ENCODE measurements around the gene MPZL2. TPM values are rescaled to one million over a fixed set of nuclear protein-coding genes. Genes with fewer than 3 reads are reported as not detected.

The MPZL2 gene
- total RNA-seq, 1 donor from 2014 or later, result 0.95 TPM

DNA sequence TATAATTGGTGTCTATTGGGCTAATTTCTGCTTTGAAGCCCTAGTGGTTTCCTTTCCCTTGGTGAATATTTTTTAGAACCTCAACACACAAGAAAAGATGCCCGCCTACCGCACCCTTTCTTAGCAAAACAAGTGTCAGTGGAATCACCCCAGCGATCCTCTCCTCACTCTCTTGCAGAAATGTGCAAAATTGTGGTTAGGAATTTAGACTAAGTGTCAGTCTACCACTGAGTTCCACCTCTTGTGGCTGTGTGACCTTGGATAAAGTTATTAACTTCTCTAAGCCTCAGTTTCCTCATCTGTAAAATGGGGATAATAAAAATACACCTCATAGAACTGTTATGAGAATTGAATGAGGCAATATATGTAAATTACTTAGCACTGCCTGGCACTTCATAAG is 34.0 kb downstream of the MPZL2 start:
- no peak overlapping the region for H3K4me2 ChIP-seq (ENCODE audit: low read length)
- H3K27ac ChIP-seq (ENCODE audit: low read depth, low read length), result no peak overlapping the region
- no peak overlapping the region for H3K4me3 Mint-ChIP-seq (ENCODE audit: unreplicated experiment)
- no peak overlapping the region for H3K4me3 ChIP-seq (ENCODE audit: insufficient read depth, low read depth, low read length)
- no peak for FAIRE-seq
- peaks cover 3% of the 10 kb centered on the region for H3K36me3 Mint-ChIP-seq (ENCODE audit: low read depth, unreplicated experiment)
- no peaks in the 10 kb centered on the region for H3K27me3 ChIP-seq (ENCODE audit: insufficient read depth, low read length)
- H2AFZ ChIP-seq (ENCODE audit: low read depth, low read length), result no peak overlapping the region
- H3K27ac Mint-ChIP-seq (ENCODE audit: unreplicated experiment), result no peak overlapping the region
- no peak overlapping the region for H3K9ac ChIP-seq (ENCODE audit: low read length)
- no peak for DNase-seq (ENCODE audit: low read depth)
- peaks cover 3% of the 10 kb centered on the region for H3K27me3 Mint-ChIP-seq (ENCODE audit: low read depth, unreplicated experiment)
- H3K9me3 ChIP-seq (ENCODE audit: insufficient read depth, low read depth, low read length), result no peaks in the 10 kb centered on the region
- no peaks in the 10 kb centered on the region for H3K4me1 ChIP-seq (ENCODE audit: insufficient read depth, low read length)
- H3K36me3 ChIP-seq (ENCODE audit: insufficient read depth, low read length), result no peaks in the 10 kb centered on the region
- no peaks in the 10 kb centered on the region for H3K9me3 Mint-ChIP-seq (ENCODE audit: unreplicated experiment)
- H3K79me2 ChIP-seq (ENCODE audit: insufficient read depth, low read length), result no peaks in the 10 kb centered on the region
- H3K4me1 Mint-ChIP-seq (ENCODE audit: low read depth, unreplicated experiment), result no peaks in the 10 kb centered on the region
- no peak for TF ChIP-seq EZH2 (IDR thresholded peaks at IDR 0.05; ENCODE audit: insufficient read depth, low read length)
- TF ChIP-seq, protein P1, sequence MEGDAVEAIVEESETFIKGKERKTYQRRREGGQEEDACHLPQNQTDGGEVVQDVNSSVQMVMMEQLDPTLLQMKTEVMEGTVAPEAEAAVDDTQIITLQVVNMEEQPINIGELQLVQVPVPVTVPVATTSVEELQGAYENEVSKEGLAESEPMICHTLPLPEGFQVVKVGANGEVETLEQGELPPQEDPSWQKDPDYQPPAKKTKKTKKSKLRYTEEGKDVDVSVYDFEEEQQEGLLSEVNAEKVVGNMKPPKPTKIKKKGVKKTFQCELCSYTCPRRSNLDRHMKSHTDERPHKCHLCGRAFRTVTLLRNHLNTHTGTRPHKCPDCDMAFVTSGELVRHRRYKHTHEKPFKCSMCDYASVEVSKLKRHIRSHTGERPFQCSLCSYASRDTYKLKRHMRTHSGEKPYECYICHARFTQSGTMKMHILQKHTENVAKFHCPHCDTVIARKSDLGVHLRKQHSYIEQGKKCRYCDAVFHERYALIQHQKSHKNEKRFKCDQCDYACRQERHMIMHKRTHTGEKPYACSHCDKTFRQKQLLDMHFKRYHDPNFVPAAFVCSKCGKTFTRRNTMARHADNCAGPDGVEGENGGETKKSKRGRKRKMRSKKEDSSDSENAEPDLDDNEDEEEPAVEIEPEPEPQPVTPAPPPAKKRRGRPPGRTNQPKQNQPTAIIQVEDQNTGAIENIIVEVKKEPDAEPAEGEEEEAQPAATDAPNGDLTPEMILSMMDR (IDR thresholded peaks at IDR 0.05; ENCODE audit: insufficient read depth, low read depth, low read length), result no peak
- no peaks in the 10 kb centered on the region for H4K20me1 ChIP-seq (ENCODE audit: insufficient read depth, low read length)

- no peaks in the 10 kb centered on the region for H3K9me3 ChIP-seq (ENCODE audit: insufficient read depth, low read depth, low read length)
- FAIRE-seq, result no peak
Measured at GRCh38 chr11:118229274-118229847, 34.7 kb downstream of the MPZL2 start.

More at GRCh38 chr11:118229274-118229847, 34.7 kb downstream of the MPZL2 start:
- Histone ChIP-seq H2AFZ (ENCODE audit: low read depth, low read length) (no peak overlapping the region), H3K27ac (ENCODE audit: low read depth, low read length) (no peak overlapping the region), H3K4me3 (ENCODE audit: insufficient read depth, low read depth, low read length) (no peak overlapping the region), H3K79me2 (ENCODE audit: insufficient read depth, low read length) (no peaks in the 10 kb centered on the region), H4K20me1 (ENCODE audit: insufficient read depth, low read length) (no peaks in the 10 kb centered on the region), H3K4me1 (ENCODE audit: insufficient read depth, low read length) (no peaks in the 10 kb centered on the region), H3K9ac (ENCODE audit: low read length) (no peak overlapping the region), H3K4me2 (ENCODE audit: low read length) (no peak overlapping the region), H3K36me3 (ENCODE audit: insufficient read depth, low read length) (no peaks in the 10 kb centered on the region), H3K27me3 (ENCODE audit: insufficient read depth, low read length) (peaks cover 2% of the 10 kb centered on the region)
- Mint-ChIP-seq H3K36me3 (ENCODE audit: low read depth, unreplicated experiment) (peaks cover 3% of the 10 kb centered on the region), H3K4me3 (ENCODE audit: unreplicated experiment) (no peak overlapping the region), H3K27me3 (ENCODE audit: low read depth, unreplicated experiment) (peaks cover 9% of the 10 kb centered on the region), H3K9me3 (ENCODE audit: unreplicated experiment) (no peaks in the 10 kb centered on the region), H3K27ac (ENCODE audit: unreplicated experiment) (no peak overlapping the region), H3K4me1 (ENCODE audit: low read depth, unreplicated experiment) (no peaks in the 10 kb centered on the region)
- peak; percentile 42 for DNase-seq (ENCODE audit: low read depth)
- no peak for TF ChIP-seq EZH2 (IDR thresholded peaks at IDR 0.05; ENCODE audit: insufficient read depth, low read length)
- TF ChIP-seq, protein P1 (IDR thresholded peaks at IDR 0.05; ENCODE audit: insufficient read depth, low read depth, low read length), result no peak
